ENCODE measurements around the gene HSPA4L.

HSPA4L gene

DNA sequence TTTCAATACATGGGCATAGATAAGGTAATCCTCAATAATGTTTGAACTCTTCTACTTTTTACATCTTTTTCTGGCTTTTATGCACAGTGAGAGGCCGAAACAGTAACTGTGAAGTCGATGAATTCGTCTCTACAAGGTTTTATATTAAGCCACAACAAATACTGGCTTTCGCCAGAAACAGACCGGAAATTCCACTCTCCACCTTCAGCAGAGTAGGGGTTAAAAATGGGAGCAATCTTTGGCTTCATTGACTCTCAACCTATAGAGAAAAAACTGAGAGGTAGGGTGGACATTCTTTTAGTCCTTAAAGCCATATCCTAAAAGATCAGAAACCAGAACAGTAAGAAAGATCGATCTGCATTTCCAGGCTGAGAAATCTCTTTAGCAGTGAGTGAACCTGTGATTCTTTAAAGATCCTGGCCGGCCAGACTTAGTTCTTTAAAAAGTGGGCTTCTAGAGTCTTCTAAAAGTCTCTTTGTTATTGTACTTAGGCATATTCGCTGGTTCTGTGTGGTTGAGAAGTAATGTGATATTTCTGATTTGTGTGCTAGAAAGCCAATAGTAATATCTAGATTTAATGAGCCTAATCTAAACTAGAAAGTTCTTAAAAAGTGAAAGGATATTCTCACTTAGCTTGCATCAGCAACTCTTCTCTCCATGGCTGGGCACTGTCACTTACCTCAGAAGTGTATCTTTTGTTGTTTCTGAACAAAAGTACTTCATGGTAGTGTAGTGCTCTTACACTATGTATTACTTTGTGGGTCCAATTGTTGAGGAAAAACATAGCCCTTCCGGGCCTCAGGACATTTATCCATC is 2.0 kb downstream of the HSPA4L start:
- Histone ChIP-seq H4K20me1 (ENCODE audit: insufficient read depth, low read length) (no peaks in the 10 kb centered on the region), H3K4me2 (ENCODE audit: low read length) (no peak overlapping the region), H3K79me2 (ENCODE audit: low read length) (no peaks in the 10 kb centered on the region), H3K4me1 (ENCODE audit: low read length) (peaks cover 10% of the 10 kb centered on the region), H3K27me3 (ENCODE audit: low read depth, low read length) (peaks cover 32% of the 10 kb centered on the region), H3K36me3 (replicated peaks; ENCODE audit: low read depth, low read length) (no peaks in the 10 kb centered on the region), H3K4me3 (ENCODE audit: low read length) (no peak overlapping the region), H2AFZ (ENCODE audit: low read depth, low read length) (no peak overlapping the region), H3K27ac (ENCODE audit: low read length) (no peak overlapping the region), H3K9ac (ENCODE audit: low read length) (no peak overlapping the region), H3K9me3 (ENCODE audit: insufficient read depth, low read length) (no peaks in the 10 kb centered on the region)
- no peak for TF ChIP-seq EZH2phosphoT487 (IDR thresholded peaks at IDR 0.05; ENCODE audit: low read depth)
- TF ChIP-seq, protein P1, sequence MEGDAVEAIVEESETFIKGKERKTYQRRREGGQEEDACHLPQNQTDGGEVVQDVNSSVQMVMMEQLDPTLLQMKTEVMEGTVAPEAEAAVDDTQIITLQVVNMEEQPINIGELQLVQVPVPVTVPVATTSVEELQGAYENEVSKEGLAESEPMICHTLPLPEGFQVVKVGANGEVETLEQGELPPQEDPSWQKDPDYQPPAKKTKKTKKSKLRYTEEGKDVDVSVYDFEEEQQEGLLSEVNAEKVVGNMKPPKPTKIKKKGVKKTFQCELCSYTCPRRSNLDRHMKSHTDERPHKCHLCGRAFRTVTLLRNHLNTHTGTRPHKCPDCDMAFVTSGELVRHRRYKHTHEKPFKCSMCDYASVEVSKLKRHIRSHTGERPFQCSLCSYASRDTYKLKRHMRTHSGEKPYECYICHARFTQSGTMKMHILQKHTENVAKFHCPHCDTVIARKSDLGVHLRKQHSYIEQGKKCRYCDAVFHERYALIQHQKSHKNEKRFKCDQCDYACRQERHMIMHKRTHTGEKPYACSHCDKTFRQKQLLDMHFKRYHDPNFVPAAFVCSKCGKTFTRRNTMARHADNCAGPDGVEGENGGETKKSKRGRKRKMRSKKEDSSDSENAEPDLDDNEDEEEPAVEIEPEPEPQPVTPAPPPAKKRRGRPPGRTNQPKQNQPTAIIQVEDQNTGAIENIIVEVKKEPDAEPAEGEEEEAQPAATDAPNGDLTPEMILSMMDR (IDR thresholded peaks at IDR 0.05; ENCODE audit: low read depth, low read length): no peak

DNA sequence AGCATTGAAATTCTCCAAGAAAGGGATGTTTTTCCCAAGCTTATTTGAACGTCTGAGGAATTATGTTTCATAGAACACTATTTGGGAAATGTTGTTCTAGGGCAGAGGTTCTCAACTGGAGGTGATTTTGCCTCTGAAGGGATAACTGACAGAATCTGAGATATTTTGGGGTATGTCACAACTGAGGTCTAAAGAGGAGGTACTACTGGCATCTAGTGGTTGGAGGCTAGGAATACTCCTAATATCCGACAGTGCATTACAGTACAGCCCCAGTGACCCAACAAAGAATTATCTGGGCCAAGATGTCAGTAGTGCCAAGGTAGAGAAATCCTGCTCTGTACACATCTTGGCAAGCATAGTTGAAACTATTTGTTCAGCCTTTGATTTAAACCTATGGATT is 6.4 kb downstream of the HSPA4L start:
- Histone ChIP-seq H3K9ac (ENCODE audit: low read length) (no peak overlapping the region), H3K79me2 (ENCODE audit: low read length) (no peaks in the 10 kb centered on the region), H3K27me3 (ENCODE audit: low read depth, low read length) (peaks cover 15% of the 10 kb centered on the region), H3K36me3 (replicated peaks; ENCODE audit: low read depth, low read length) (no peaks in the 10 kb centered on the region), H3K9me3 (ENCODE audit: insufficient read depth, low read length) (no peaks in the 10 kb centered on the region), H4K20me1 (ENCODE audit: insufficient read depth, low read length) (no peaks in the 10 kb centered on the region), H3K4me2 (ENCODE audit: low read length) (peak overlapping the region; percentile 13; the same call in 1 of the 2 replicates), H2AFZ (ENCODE audit: low read depth, low read length) (no peak overlapping the region; the same call in 1 of the 2 replicates), H3K27ac (ENCODE audit: low read length) (no peak overlapping the region), H3K4me1 (ENCODE audit: low read length) (no peaks in the 10 kb centered on the region; the same call in 1 of the 2 replicates), H3K4me3 (ENCODE audit: low read length) (no peak overlapping the region)
- no peak for TF ChIP-seq EZH2phosphoT487 (IDR thresholded peaks at IDR 0.05; ENCODE audit: low read depth)
- TF ChIP-seq, protein P1 (IDR thresholded peaks at IDR 0.05; ENCODE audit: low read depth, low read length): peak; percentile 67

DNA sequence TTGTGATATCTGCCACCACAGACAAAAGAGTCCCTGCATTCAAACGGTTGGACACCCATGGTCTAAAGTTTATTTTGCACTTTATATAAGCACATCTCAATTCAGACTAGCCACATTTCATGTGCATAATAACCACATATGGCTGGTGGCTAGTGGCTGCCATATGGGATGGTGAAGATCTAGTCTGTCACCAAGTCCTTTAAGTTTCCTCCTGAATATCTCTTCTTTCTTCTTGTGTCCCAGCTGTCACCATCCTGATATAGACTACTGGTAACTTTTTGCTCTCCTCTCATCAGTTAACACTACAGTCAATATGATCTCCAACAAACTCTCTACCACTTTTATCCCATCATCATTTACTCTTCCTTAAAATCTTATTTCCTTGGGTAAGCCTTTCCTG is 9.3 kb downstream of the HSPA4L start:
- Histone ChIP-seq H3K4me1 (ENCODE audit: low read length) (no peaks in the 10 kb centered on the region; the same call in 1 of the 2 replicates), H3K79me2 (ENCODE audit: low read length) (no peaks in the 10 kb centered on the region), H3K9me3 (ENCODE audit: insufficient read depth, low read length) (no peaks in the 10 kb centered on the region), H3K4me2 (ENCODE audit: low read length) (no peak overlapping the region), H3K27me3 (ENCODE audit: low read depth, low read length) (no peaks in the 10 kb centered on the region), H3K9ac (ENCODE audit: low read length) (no peak overlapping the region), H4K20me1 (ENCODE audit: insufficient read depth, low read length) (no peaks in the 10 kb centered on the region), H3K27ac (ENCODE audit: low read length) (no peak overlapping the region), H2AFZ (ENCODE audit: low read depth, low read length) (no peak overlapping the region), H3K36me3 (replicated peaks; ENCODE audit: low read depth, low read length) (no peaks in the 10 kb centered on the region), H3K4me3 (ENCODE audit: low read length) (no peak overlapping the region)
- TF ChIP-seq, protein P1 (IDR thresholded peaks at IDR 0.05; ENCODE audit: low read depth, low read length): no peak
- no peak for TF ChIP-seq EZH2phosphoT487 (IDR thresholded peaks at IDR 0.05; ENCODE audit: low read depth)

DNA sequence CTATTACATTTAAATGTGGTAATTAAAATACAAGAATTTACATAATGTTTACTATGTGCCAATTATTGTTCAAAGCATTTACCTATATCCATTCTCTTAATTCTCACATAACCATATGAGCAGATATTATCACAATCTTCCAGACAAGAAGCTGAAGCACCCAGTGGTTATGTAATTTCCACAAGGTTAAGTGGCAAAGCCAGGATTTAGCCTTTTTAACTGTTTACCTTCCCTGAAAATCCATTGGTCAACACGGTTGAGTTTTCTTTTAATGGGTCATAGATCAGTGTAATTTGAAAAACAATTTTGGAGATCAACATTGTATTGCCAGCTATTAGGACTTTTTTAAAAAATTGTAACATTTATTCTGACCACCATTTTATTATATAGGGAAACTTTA is 11.4 kb downstream of the HSPA4L start:
- no peaks in the 10 kb centered on the region for H3K4me1 ChIP-seq (ENCODE audit: low read length)
- no peak overlapping the region for H3K27ac ChIP-seq (ENCODE audit: low read length)
- H2AFZ ChIP-seq (ENCODE audit: low read depth, low read length): no peak overlapping the region
- H3K9ac ChIP-seq (ENCODE audit: low read length): no peak overlapping the region
- no peaks in the 10 kb centered on the region for H3K36me3 ChIP-seq (replicated peaks; ENCODE audit: low read depth, low read length)
- H3K9me3 ChIP-seq (ENCODE audit: insufficient read depth, low read length): no peaks in the 10 kb centered on the region
- no peaks in the 10 kb centered on the region for H3K27me3 ChIP-seq (ENCODE audit: low read depth, low read length)
- H3K4me2 ChIP-seq (ENCODE audit: low read length): no peak overlapping the region
- no peak overlapping the region for H3K4me3 ChIP-seq (ENCODE audit: low read length)
- H4K20me1 ChIP-seq (ENCODE audit: insufficient read depth, low read length): no peaks in the 10 kb centered on the region
- TF ChIP-seq, protein P1 (IDR thresholded peaks at IDR 0.05; ENCODE audit: low read depth, low read length): no peak
- no peaks in the 10 kb centered on the region for H3K79me2 ChIP-seq (ENCODE audit: low read length)

All from OCI-LY3 (cell line).